ENCODE measurements around the gene SCEL.

SCEL gene

DNA sequence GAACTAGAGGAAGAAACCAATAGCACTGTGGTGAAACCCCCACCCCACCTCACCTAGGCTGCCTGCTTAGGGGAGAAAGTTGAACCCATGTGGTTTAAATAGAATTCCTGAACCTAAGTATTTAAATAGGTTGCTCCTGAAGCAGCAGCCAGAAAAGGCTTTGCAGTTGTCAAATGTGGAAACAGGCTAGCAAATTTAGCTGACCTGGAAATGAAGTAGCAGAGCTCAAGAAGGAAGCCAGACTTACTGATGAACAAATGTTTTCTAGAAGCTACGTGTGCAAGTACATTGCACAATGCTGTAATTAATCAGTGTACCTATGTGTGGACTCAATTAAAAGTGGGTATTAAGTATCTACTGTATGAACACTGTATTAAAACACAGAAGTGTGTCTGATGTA is 61.3 kb downstream of the SCEL start:
- TF ChIP-seq, protein P1, sequence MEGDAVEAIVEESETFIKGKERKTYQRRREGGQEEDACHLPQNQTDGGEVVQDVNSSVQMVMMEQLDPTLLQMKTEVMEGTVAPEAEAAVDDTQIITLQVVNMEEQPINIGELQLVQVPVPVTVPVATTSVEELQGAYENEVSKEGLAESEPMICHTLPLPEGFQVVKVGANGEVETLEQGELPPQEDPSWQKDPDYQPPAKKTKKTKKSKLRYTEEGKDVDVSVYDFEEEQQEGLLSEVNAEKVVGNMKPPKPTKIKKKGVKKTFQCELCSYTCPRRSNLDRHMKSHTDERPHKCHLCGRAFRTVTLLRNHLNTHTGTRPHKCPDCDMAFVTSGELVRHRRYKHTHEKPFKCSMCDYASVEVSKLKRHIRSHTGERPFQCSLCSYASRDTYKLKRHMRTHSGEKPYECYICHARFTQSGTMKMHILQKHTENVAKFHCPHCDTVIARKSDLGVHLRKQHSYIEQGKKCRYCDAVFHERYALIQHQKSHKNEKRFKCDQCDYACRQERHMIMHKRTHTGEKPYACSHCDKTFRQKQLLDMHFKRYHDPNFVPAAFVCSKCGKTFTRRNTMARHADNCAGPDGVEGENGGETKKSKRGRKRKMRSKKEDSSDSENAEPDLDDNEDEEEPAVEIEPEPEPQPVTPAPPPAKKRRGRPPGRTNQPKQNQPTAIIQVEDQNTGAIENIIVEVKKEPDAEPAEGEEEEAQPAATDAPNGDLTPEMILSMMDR (IDR thresholded peaks at IDR 0.05; ENCODE audit: low read length, missing control alignments): no peak
- H3K4me3 ChIP-seq (replicated peaks; ENCODE audit: low read depth, low read length): no peak overlapping the region
- DNase-seq (ENCODE audit: low read depth): no peak

GRCh38 chr13:77599351-77599750 is 63.8 kb downstream of the SCEL start:
- no peak overlapping the region for H3K4me3 ChIP-seq (replicated peaks; ENCODE audit: low read depth, low read length)
- no peak for DNase-seq (ENCODE audit: low read depth)
- TF ChIP-seq, protein P1 (IDR thresholded peaks at IDR 0.05; ENCODE audit: low read length, missing control alignments): no peak

DNA sequence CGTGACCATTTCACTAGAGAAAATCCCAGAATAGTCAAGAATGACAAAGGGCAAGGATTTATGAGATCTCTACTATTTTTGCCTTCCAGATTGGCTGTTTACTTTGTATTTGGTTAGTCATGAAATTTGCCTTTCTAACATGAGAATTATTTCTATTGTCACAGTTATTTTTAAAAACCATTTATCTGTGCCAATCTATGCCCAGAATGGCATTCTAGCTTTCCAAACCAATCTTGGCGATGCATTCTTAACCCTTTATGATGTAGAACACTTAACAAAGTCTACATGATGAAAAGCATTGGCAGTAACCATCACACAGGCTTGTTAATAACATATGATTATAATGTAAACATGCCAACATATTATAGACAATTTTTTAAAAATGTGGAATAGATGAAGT is 65.2 kb downstream of the SCEL start:
- TF ChIP-seq, protein P1 (IDR thresholded peaks at IDR 0.05; ENCODE audit: low read length, missing control alignments): no peak
- H3K4me3 ChIP-seq (replicated peaks; ENCODE audit: low read depth, low read length): no peak overlapping the region

DNA sequence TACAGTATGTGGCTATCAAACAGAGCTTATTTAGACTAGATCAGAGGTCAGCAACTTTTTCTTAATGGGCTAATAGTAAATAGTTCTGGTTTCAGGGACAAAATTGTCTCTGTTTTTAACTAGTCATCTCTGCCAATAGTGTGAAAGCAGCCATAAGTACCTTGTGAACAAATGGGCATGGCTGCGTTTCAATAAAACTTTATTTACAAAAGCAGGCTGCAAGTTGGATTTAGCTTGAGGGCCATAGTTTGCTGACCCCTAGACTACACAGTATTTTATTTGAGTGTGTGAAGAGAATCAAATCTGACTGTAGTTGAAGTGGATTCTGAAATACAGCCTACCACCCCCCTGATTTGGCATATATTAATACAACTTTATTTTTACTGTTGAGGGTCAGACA is 75.6 kb downstream of the SCEL start:
- no peak for DNase-seq (ENCODE audit: low read depth)
- TF ChIP-seq, protein P1 (IDR thresholded peaks at IDR 0.05; ENCODE audit: low read length, missing control alignments): no peak
- H3K4me3 ChIP-seq (replicated peaks; ENCODE audit: low read depth, low read length): no peak overlapping the region

More for the DNA sequence above, 65.2 kb downstream of the SCEL start:
- no peak for DNase-seq (ENCODE audit: low read depth)

DNA sequence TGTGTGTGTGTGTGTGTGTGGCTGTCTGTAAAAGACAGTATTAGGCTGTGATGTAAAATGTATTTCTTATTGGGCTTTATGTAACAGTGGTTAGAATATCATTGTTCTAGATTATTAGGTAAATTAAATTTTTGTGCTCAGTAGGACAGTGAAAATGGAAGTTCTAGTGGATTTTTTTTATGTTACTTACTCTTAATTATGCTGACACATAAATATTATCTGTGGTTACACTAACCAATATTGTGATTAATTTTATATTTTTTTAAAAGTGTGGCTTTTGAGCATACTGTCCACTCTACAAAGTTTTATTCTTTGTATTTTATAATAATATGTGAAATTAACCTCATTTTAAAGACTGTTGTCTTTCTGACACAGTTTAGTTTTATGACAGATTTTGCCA is 80.5 kb downstream of the SCEL start:
- TF ChIP-seq, protein P1 (IDR thresholded peaks at IDR 0.05; ENCODE audit: low read length, missing control alignments): no peak
- no peak for DNase-seq (ENCODE audit: low read depth)
- no peak overlapping the region for H3K4me3 ChIP-seq (replicated peaks; ENCODE audit: low read depth, low read length)

DNA sequence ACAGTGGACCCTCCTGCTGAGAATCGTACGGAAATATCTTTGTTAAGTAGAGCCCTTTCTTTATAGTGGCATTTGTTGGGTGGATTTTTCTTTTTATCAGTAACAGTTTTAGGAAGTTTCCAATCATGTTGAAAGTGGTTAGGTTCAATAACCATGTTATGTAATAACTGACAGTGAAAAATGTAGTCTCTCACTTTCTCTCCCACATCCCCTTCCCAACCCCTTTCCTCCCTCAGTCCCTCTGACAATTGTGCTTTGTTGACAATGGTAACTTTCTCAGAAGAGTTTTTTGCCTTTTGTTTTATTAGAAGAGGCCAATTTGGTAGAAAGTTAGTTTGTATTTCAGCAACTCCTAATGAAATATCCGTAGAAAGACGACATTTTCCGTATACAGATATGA is 84.1 kb downstream of the SCEL start:
- no peak for DNase-seq (ENCODE audit: low read depth)
- H3K4me3 ChIP-seq (replicated peaks; ENCODE audit: low read depth, low read length): no peak overlapping the region
- TF ChIP-seq, protein P1 (IDR thresholded peaks at IDR 0.05; ENCODE audit: low read length, missing control alignments): no peak

GRCh38 chr13:77620138-77620537 is 84.6 kb downstream of the SCEL start:
- TF ChIP-seq, protein P1 (IDR thresholded peaks at IDR 0.05; ENCODE audit: low read length, missing control alignments): no peak
- DNase-seq (ENCODE audit: low read depth): no peak
- H3K4me3 ChIP-seq (replicated peaks; ENCODE audit: low read depth, low read length): no peak overlapping the region

All from fibroblast of pulmonary artery (primary cell).